ENCODE measurements around the gene CNTNAP2.

CNTNAP2 gene

DNA sequence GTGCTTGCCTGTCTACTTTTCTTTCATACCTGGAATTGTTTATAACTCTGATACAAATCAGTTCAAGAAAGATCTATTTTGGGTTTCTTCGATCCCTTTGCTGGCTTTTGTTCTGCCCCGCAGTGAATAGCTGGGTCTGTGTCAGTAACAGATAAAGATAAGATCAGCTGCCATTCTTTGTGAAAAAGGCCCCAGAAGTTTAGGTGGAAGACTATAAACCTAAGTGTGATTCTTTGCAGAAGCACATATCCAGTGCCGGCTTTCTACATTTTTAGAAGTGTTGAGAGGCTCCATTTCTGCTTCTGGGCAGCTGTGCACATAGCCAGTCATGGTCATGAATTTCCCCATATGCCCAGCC lies 1787.6 kb downstream of the CNTNAP2 start:
- no peak for DNase-seq

DNA sequence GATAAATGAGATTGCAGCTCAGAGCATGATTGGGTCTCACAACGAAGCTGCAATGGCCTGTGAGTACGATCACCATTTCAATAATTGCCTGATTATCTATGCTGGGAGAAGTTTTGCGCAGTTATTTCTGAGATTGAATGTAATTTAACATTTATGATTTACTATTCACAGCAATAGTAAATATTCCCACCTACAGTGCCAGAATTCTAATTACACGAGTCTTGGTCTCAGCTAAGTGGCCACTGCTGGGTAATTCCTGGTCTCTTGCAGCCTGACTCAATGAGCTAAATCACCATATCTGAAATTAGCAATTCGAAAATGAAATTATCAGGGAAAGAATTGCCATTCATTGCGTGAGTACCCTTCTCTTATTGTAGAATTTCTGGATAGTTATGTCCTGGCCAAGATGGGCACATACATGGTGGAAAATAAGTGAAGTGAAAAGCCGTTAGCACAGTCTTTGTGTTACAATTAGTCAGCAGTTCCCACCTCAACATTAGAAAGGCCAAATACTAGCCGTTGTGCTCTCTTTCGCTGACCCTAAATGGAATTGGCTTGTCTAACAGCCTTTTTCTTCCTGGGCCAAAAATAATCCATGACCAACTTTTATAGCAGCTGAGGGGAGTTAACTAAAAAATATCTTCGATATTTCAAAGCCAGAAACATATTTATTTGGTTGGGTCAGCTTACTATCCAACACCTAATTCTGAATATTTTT lies 1793.0 kb downstream of the CNTNAP2 start:
- DNase-seq = no peak

DNA sequence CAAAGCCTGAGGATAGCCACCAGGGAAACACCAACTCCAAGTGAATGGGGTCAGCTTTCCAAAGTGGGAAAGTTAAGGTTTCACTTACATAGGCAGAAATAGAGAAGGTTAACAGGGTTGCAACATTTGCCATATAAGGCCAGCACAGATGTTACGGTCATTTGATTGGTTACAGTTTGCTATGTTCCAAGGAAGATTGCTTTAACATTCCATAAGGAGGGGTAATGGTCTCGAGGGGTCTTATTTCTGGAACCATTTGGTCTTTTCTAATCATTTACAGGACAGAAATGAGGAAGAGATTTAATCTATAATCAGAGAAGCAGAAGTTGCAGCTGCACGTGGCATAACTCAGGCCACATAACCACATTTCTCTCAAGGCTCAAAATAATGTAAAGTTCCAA lies 1794.6 kb downstream of the CNTNAP2 start:
- DNase-seq = no peak

DNA sequence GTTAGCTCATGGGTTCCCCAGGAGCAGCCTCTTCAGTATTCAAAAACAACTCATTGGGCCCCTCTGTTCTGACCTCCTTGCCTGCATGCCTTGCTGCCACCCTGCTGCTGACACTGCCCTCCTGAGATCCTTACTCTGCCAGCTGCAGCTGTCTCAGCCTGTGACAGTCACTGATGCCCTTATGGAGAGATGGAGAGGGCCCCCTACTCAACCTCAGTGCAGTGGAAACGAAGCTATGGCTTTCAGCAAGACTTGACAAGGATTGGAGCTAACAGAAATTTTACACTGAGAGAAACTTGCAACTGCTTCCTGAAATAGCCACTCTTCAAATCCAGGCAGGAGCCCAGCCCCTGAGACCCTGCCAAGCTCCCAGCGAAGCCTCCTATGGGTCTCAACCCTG lies 1795.7 kb downstream of the CNTNAP2 start:
- no peak for DNase-seq

DNA sequence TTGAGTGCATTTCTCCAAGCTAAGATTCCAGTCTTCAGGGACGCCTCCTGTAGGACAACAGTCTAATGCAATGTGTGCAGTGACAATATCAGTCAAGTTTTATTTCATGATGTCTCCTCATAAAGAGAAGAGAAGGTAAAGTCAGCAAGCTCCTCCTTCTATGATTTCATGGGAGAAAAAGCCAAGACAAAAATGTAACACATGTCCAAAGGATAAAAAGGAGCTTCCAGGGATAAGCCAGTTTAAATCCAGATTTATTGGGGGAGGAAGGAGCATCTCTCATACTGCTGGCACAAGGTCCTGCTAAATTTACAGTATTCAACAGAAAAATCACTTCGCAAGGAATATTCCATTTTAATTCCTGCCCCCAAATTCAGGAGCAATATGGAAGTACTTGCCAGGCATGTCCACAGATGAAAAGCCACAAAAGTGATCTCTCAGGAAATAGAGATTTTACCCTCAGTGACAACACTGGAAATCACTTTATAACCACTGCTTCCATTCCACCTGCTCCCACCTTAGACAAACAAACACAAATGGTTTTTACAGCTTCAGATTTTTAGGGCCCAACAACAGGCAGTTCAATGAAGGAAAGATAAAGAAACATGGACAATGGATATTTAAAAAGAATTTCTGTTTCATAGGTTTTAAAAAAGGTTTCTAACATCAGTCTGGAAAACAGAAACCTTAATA lies 1796.5 kb downstream of the CNTNAP2 start:
- DNase-seq = no peak

DNA sequence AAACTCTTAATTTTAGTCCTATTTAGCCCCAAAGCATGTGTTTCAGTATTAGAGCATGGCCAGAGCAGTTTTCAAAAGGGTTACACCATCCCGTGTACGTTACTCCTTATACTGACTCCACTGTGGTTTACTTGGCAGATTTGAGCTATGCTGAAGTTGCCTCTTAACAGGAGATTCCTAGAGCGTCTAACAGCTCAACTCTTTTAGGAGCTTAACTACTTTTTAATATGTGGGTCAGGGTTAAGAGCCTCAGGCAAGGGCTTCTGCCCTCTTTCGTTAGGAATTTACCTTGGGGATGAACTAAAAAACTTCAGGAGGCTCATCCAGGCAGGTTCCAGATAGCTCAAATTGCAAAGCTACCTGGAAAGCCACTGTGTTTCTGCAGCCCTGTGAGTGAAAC lies 1799.2 kb downstream of the CNTNAP2 start:
- DNase-seq = no peak

DNA sequence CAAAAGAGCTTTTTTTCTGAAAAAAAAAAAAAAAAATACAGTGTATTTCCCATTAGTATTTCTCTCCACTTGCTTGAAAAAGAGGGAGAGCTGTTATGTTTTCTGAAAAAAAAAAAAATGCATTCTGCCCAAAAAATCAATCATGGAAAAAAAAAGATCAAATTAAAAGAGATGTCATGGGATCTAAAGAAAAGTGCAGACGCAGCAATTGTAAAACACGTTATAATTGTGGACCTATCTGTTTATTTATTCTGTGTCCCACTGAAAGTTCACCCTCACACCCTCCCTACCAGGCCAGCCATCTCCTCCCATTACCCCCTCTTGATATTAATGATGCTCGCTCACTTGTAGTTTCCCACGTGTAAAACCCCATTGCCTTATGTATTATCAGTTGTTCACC lies 1800.0 kb downstream of the CNTNAP2 start:
- DNase-seq = no peak

DNA sequence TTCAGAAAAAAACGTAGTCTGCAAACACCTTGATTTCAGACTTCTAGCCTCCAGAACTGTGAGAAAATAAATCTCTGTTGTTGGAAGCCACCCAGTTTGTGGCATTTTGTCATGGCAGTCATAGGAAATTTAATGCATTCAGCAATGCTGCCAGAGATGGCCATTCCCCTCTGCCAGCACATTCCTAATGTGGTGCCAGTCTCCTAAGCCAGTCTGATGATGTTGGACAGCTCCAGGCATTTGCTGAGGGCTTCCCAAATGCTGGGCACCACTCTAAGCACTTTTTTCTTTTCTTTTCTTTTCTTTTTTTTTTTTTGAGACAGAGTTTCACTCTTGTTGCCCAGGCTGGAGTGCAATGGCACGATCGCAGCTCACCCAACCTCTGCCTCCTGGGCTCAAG lies 1807.2 kb downstream of the CNTNAP2 start:
- no peak for DNase-seq

DNA sequence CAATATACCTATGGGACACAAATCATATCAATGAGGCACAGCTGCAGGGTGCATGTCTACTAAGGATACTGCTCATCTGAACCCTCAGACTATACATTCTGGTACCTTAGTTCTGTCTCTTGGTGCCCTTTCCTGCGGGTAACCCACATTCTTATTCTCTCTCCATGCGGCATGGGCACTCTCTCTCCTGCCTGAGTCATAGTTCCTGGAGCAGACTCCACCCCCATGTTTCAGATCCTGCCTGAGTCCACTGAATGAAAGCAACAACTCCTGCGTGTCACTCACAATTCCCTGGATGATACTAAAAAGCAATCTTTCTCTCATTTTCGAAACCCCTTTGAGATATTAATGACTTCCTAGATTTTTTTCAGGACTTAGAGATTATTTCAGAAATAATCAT lies 1820.8 kb downstream of the CNTNAP2 start:
- no peak for DNase-seq

DNA sequence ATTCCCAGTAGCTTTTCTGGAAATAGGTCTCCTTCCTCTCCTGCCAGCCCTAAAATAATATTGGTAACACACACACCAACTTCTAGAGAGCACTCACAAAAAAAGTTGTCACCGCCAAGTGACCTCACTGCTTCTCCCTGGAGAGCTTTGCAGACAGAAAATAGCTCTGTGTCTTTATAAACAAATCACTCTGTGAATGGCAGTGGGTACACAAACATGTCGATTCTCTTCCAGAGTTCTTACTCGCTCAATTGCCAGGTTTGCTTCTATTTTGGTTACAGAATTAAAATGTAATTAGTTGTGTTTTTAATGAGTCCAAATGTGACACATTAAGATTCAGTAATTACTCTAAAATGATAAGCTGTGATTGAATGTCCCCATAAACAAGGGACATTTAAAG lies 1824.8 kb downstream of the CNTNAP2 start:
- no peak for DNase-seq

DNA sequence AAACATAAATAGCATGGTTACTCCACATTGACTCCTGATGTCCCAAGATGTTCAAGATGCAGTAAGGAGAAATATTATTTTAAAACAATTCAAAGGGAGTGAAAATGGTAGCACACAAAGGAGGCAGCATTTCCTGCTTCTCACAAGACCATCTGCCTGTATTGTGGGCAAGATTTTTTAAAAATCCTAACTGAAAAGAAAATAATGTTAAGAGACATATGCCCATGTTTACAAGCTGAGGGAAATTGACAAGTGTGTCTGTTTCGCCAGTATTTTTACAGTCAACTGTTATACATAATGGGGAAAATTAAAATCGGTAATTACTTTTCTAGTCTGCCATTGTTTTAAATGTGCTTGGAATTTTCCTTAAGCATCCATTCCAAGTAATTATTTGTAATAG lies 1827.7 kb downstream of the CNTNAP2 start:
- no peak for DNase-seq

DNA sequence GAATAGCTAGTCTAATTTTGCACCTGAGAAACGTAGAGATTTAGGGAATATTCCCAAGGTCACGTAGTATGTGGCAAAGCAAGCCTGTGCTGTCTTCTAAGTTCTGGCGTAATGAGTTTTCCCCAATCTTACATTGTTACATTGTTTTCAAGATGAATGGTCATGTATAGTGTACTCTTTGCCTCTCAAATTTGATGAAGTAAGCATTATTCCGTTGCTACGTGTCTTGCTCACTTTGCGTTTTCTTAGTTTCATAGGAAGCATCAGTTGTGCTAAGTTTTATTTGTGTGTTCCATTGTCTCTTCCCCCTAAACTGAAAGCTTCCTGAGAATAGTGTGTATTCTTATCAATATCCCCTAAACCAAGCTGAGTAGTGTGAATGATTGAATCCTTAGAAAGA lies 1836.3 kb downstream of the CNTNAP2 start:
- no peak for DNase-seq

DNA sequence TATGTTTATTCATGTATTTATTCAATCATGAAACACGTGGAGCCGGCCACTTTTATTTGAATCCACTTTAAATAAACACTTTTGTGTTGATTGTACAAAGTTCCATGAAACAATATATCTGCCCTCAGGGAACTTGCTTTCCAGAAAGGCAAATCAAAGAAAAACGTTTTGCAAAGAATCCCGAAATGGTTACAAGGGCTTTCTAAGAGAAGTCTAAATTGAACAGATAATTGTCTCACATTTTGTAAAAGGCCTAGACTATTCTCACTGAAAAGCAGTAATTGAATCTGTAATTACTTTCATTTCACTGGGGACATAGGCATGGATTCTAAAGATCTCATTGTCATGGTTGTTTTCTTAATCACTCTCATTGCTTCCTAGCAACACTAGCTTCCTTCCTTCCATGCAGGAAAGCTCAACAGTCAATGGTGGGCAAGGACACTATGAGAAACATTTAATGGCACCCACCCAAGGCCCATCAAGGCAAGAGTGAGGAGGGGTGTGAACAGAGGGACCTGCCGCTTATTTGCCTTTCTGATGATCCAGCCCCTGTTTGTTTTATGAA lies 1851.5 kb downstream of the CNTNAP2 start:
- DNase-seq = peak; percentile 84 to 86

DNA sequence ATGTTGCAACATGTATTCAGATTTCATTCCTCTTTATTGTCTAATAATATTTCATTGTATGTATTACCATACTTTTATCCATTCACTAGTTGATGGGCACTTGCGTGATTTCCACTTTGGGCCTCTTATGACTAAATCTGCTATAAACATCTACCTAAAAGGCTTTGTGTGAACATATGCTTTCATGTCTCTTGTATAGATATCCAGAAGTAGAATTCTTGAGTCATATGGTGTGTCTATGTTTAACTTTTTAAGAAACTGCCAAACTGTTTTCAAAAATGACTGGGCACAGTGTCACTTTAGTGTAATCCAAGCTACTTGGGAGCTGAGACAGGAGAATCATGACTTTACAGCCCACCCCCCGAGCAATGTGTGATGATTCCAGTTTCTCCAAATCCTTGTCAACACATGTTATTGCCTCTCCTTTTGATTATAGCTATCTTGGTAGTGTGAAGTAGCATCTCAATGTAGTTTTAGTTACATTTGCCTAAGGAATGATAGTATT lies 1855.1 kb downstream of the CNTNAP2 start:
- DNase-seq = no peak

DNA sequence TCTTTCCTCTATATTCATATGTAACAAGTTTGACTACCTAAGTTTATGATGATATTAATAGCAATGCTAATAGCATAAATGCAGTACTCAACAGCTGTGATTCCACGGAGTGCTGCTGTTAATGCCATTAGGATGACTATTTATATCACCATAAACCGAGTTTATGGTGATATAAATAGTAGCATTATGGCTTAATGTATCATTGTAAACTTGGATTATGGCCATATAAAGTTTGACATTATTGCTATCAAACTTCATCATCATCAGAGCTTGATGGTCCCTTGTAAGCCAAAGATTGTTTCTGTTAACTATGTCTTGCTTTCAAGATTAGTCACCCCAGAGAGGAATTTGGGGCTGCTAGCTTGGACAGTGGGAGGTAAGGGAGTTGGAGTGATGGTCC lies 1861.6 kb downstream of the CNTNAP2 start:
- no peak for DNase-seq

DNA sequence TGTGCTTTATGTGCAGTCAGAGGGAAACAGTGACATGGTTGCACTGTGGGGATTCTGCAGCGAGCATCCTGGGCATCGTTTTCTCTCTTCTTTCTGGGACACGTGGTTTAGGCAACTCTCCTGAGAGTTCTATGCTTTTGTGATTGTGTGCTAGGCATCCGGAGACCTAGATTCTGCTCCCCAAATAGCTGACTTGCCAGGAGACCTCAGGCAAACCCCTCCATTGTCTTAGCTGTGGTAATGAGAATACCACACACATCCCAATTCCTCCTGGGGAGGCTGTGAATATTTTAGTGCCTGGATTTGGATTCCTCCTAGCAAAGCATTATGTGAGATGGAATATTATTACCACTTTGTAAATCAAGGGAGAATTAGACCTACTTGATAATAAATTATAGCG lies 1862.0 kb downstream of the CNTNAP2 start:
- no peak for DNase-seq

DNA sequence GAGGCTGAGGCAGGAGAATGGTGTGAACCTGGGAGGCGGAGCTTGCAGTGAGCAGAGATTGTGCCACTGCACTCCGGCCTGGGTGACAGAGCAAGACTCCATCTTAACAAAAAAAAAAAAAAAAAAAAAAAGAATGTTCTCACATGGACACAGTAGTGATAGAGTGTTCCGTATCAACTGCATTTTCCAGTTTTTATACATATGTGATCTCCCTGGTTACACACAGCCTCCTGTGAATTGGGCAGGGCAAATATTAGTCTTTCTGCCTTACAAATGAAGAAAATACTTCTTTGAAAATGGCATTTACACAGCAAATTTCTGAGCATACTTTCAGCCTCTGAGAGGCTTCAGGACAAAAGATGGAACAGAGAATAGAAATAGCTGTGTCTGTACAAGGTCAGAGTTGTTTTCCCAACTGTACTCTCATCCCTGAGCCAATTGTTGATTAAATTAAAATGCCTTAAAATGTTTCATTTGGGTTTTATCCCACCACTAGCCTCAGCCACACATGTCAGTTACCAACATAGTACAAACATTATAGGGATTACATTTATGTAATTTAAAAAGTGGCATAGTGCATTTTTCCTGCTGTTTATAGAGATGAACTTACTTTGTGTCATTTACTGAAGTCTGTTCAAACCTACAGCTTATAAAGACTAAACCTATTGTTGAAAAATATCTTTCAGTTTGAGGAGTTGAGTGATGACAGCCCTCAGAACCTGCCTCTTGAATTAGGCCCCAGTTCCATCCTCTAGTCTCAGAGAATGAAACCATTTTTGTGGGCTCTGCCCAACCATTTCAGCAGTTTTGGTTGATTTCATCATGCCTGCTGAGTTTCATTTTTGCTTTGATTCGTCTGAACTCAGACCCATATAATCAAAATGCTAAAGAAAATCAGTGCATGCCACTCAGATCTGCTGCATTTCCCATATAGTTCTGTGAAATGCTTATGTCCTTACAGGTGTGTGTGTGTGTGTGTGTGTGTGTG lies 1864.5 kb downstream of the CNTNAP2 start:
- DNase-seq = no peak

DNA sequence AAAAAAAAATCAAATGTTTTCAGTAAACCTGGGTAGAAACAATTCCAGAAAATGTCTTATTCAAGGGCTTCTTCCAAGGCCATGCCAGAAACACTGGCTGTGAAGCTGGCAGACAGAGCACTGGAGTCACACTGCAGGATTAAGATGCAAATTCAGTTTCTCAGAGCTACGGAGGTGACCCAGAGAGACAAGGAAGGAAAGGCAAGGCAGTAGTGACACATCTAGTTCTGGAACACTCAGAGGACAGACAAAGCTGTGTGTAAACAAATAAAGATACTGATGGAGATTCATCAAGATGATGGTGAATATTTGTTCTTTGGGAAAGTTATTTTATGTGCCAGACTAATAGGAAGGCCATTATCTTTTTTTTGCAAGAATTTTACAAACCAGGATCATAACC lies 1865.7 kb downstream of the CNTNAP2 start:
- no peak for DNase-seq

DNA sequence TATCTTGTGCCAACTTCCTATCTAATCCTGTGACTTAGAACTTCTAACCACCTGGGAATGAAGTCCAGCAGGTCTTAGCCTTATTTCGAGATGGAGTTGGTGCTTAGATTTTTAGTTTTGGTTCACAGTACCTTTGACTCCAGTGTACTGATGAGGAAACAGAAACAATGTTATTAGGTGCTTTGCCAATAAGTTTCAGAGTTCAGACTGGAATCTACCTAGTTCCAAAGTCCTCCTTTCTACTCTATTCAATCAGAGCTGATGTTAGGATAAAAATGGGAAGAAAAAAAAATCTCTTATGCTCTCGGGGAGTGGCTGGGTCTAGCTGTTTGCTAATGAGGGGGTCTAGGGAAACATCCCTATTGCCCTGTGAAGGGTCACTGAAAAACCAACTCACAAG lies 1867.7 kb downstream of the CNTNAP2 start:
- DNase-seq = no peak

DNA sequence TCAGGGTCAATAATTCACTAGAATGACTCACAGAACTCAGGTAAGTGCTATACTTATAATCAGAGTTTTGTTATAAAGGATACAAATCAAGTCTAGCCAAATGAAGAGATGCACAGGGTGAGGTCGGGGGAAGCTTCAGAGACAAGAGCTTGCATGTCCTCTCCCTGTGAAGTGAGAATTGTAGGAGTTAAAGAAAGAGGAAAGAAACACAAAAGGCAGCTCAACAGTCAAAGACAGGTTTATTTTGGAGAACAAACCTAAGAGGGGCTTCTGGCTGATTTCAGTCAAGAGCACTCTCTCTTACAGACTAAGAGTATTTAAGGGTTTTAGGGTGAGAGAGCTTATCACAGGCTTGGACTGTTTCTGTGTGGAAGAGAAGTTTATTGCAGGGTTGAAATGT lies 1873.5 kb downstream of the CNTNAP2 start:
- DNase-seq = no peak

DNA sequence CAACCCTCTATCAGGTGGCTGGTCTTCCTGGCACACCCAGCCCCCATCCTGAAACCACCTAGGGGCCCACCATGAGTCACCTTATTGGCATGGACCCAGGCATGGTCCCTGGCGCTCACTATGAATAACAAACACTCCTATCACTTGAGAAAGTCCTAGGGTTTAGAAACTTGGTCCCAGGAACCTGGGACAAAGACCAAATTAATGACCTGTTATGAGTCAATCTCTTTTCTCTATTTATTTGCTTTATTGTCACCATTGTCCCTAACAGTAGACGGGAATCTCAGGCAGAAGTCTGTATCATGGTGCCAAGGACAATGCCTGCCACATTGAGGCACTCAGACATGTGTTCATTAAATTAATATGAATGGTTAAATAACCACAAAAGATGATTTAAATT lies 1874.3 kb downstream of the CNTNAP2 start:
- DNase-seq = no peak

DNA sequence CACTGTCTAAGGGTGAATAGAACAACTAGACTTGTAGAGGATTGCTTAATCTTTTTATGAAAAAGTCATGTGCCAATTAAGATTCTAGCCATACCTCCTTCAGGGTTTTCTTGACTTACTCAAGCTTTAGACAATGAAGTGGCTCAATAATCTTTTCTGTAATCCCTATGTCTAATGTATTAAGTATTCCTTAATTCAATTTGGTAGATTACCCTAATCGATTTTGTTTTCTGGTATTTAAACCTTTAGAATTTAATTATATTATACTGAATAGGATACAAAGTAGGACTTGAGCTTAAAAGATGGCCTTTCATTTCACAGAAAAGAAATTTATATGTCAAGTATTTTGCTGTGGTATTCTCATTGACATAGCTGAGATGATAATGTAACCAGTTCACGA lies 1876.1 kb downstream of the CNTNAP2 start:
- DNase-seq = no peak

DNA sequence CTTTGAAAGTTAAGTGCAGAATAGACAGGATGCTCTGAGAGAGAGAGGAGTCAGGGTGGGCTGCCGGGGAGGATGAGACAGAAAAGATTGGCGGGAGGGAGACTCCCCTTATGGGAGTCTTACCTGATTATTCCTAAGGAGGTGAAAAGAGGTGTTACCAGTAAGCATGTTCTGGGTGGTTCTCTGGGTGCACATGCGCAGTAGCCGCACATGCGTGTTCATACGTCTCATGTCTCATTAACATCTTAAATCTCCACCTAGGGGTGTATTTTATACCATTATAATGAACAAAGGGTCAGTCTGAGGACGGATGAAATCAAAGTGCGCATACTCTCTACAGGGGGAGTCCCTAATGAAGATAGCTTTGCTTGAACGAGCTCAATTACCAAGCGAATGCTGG lies 1881.0 kb downstream of the CNTNAP2 start:
- no peak for DNase-seq

All from NCI-H1930 (cell line).